ENCODE results near the gene HEPACAM. TPM values are rescaled to one million over a fixed set of nuclear protein-coding genes. Genes with fewer than 3 reads are reported as not detected.

The HEPACAM gene
- total RNA-seq, 1 experiment from 2014 or later = not detected

DNA sequence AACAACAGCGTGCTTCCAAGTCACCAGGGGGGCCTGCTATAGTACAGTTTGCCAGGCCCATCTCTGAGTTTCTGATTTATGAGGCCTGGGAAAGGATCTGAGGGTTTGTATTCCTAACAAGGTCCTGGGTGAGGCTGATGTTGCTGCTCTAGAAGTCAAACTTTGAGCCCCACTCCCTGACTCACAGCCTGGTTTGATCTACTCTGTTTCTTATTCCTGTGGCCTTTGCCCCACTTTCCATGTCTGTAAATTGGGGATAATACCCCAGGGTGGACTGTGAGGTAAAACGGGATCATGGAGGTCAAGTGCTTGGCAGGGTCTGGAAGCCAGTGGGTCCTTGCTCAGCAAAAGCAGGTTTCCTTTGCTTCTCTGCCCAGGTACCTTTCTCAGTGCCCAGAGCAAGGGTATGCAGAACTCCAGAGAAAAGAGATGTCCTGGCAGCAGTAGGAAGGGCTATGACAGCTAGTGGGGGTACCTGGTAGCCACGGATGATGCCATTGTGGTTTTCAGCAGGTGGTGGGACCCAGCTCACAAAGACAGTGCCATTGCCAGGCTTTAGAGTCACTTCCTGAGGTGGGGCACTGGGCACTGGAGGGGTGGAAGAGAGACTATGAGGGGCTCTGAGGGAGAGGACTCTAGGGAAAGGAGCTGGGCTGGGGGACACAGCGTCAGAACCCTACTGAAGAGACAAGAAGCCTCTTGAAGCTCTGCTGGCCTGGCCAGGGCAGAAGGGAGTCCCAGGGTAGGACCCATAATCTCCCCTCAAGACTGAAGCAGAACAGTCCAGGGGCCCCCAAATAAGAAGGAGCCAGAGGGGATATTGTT is 41.0 kb downstream of the HEPACAM start:
- H3K4me1 Mint-ChIP-seq = peaks cover 16 to 17% of the 10 kb centered on the region in 2 experiments
- H3T11ph ChIP-seq (ENCODE audit: low read length) = no peak overlapping the region
- H2AK5ac ChIP-seq (ENCODE audit: insufficient read length, low read length) = no peak overlapping the region
- H3K79me2 ChIP-seq (ENCODE audit: insufficient read depth, low read length) = no peaks in the 10 kb centered on the region
- no peak overlapping the region for H4K91ac ChIP-seq (ENCODE audit: insufficient read length, low read depth, low read length)
- no peak overlapping the region for H3K4me3 Mint-ChIP-seq
- no peaks in the 10 kb centered on the region for H3K79me1 ChIP-seq (ENCODE audit: insufficient read depth, low read depth, low read length, poor library complexity, severe bottlenecking)
- no peaks in the 10 kb centered on the region for H3K27me3 ChIP-seq (ENCODE audit: insufficient read depth, low read length)
- no peaks in the 10 kb centered on the region for H4K20me1 ChIP-seq (ENCODE audit: control insufficient read depth, insufficient read depth, insufficient read length)
- no peaks in the 10 kb centered on the region for H3K9me3 ChIP-seq (ENCODE audit: control insufficient read depth, low read depth, low read length)
- no peak overlapping the region for H2BK15ac ChIP-seq (ENCODE audit: low read depth, low read length)
- H3K36me3 Mint-ChIP-seq (ENCODE audit: insufficient read depth in 1 of 3, low read depth in 3 of 3) = no peaks in the 10 kb centered on the region
- H4K5ac ChIP-seq (ENCODE audit: insufficient read length, low read depth, low read length) = no peak overlapping the region
- H3K9me3 Mint-ChIP-seq = no peaks in the 10 kb centered on the region
- H2BK20ac ChIP-seq (ENCODE audit: low read depth, low read length, poor library complexity, severe bottlenecking) = no peak overlapping the region
- no peak overlapping the region for H3K4me2 ChIP-seq (ENCODE audit: insufficient read depth, insufficient read length, low read length)
- no peak overlapping the region for H3K14ac ChIP-seq (ENCODE audit: insufficient read depth, low read length)
- H3K23ac ChIP-seq (ENCODE audit: insufficient read length, low read depth, low read length) = no peak overlapping the region
- H2BK5ac ChIP-seq (ENCODE audit: insufficient read length, low read length) = no peak overlapping the region
- no peak overlapping the region for H3K4ac ChIP-seq (ENCODE audit: low read depth, low read length)
- TF ChIP-seq CTCF (conservative IDR thresholded peaks at IDR 0.05) = no peak
- H3K56ac ChIP-seq (ENCODE audit: insufficient read length, low read depth, low read length) = no peak overlapping the region
- H3K27ac ChIP-seq (ENCODE audit: insufficient read length, low read depth, low read length) = no peak overlapping the region
- no peak overlapping the region for H4K8ac ChIP-seq (replicated peaks; ENCODE audit: insufficient read length, low read depth, low read length)
- no peak overlapping the region for H2AFZ ChIP-seq (ENCODE audit: low read length)
- H3K9ac ChIP-seq (ENCODE audit: extremely low read depth, insufficient read length, low read length) = no peak overlapping the region
- no peak overlapping the region for H2BK120ac ChIP-seq (ENCODE audit: low read depth, low read length, poor library complexity, severe bottlenecking)
- H3K23me2 ChIP-seq (ENCODE audit: insufficient read length, low read depth, low read length, poor library complexity, severe bottlenecking) = no peaks in the 10 kb centered on the region
- no peak for DNase-seq
- H2BK12ac ChIP-seq (ENCODE audit: insufficient read length, low read depth, low read length) = no peak overlapping the region
- H3K27me3 Mint-ChIP-seq (ENCODE audit: low read depth) = peaks cover 15% of the 10 kb centered on the region
- WGBS (ENCODE audit: extremely low coverage, insufficient read length, low lambda C conversion rate) = no CpG with 5 or more reads among the region's 4 CpGs
- H3K4me1 ChIP-seq (ENCODE audit: insufficient read depth, low read length) = peaks cover 4% of the 10 kb centered on the region; the same call in 1 of the 2 replicates
- no peak overlapping the region for H3K27ac Mint-ChIP-seq
- no peak overlapping the region for H3K18ac ChIP-seq (ENCODE audit: insufficient read length, low read depth, low read length)

All from H9 (cell line).